Body of pancreas (tissue), 4 donors: ENCODE measurements around the gene PALM3.

Experiments
- CTCF ChIP-seq, 7 experiments: fragments of 450-650 bp in 4 of 7; fragments of 200-600 bp in 3 of 7; sonication (generic) in 3 of 7; IDR thresholded peaks; one replicate each; pipeline ENCODE4 v1.5.1; 2016 to 2019; ENCODE audit warnings: antibody characterized with exemption in 7 of 7
- POLR2A ChIP-seq, 3 donors: fragments of 450-650 bp; IDR thresholded peaks; one replicate each; pipeline ENCODE4 v1.6.1; 2016; ENCODE audit warnings: antibody characterized with exemption in 3 of 3, mild to moderate bottlenecking in 2 of 3

GRCh38 chr19:14058182-14059092 lies 3.4 kb downstream of the PALM3 start:
- no peak for TF ChIP-seq CTCF (IDR thresholded peaks at IDR 0.05)
- TF ChIP-seq POLR2A (IDR thresholded peaks at IDR 0.05), result no peak
